GM12891 (cell line): ENCODE data around the gene ISG20L2.

Experiments used
- PAX5 ChIP-seq: IDR thresholded peaks from 2 replicates; pipeline ENCODE4 v1.6.1; 2011; ENCODE audit warnings: low read length, moderate library complexity, mild to moderate bottlenecking; ENCODE audit not compliant: insufficient read depth, severe bottlenecking
- POLR2A ChIP-seq: IDR thresholded peaks from 2 replicates; pipeline ENCODE4 v1.6.1; 2011; ENCODE audit warnings: low read depth, low read length, control low read depth
- POLR2AphosphoS5 ChIP-seq: IDR thresholded peaks from 2 replicates; pipeline ENCODE4 v1.6.1; 2011; ENCODE audit warnings: low read depth, low read length, control low read depth
- POU2F2 ChIP-seq: IDR thresholded peaks from 2 replicates; pipeline ENCODE4 v1.6.1; 2011; ENCODE audit warnings: low read depth, mild to moderate bottlenecking, control low read depth, low read length, moderate library complexity
- SPI1 ChIP-seq: IDR thresholded peaks from 2 replicates; pipeline ENCODE4 v1.6.1; 2011; ENCODE audit warnings: low read depth, low read length, control low read depth
- TAF1 ChIP-seq: IDR thresholded peaks from 2 replicates; pipeline ENCODE4 v1.6.1; 2011; ENCODE audit warnings: low read depth, low read length, control low read depth

GRCh38 chr1:156681196-156681960, 47.2 kb downstream of the ISG20L2 start:
- no peak for TF ChIP-seq POLR2AphosphoS5
- TF ChIP-seq POU2F2 = no peak
- no peak for TF ChIP-seq POLR2A
- TF ChIP-seq TAF1 = no peak
- no peak for TF ChIP-seq SPI1
- no peak for TF ChIP-seq PAX5
